ENCODE data around the gene GNAQ. TPM values are rescaled to one million over a fixed set of nuclear protein-coding genes. Genes with fewer than 3 reads are reported as not detected.
"Not testable (repeated sequence)": the region's sequence is repeated elsewhere in the genome, so short reads cannot be mapped to it uniquely, and the experiment has no call there.

The GNAQ gene
- total and polyA plus RNA-seq, 2 experiments from 2014 or later, result 21.1 to 43.1 TPM

- H3K4me3 ChIP-seq; H3K27me3 ChIP-seq (ENCODE audit: insufficient read depth); H3K27me3 Mint-ChIP-seq (ENCODE audit: insufficient read depth, low read depth, poor library complexity); DNase-seq (ENCODE audit: low spot score); H3K9me2 ChIP-seq (ENCODE audit: insufficient read depth); H3K36me3 ChIP-seq (ENCODE audit: insufficient read depth); H4K20me1 ChIP-seq (replicated peaks; ENCODE audit: insufficient read depth); H3K4me1 ChIP-seq (ENCODE audit: insufficient read depth); H3K4me1 Mint-ChIP-seq; H3K27ac Mint-ChIP-seq; H3K4me2 ChIP-seq; H3K36me3 Mint-ChIP-seq (ENCODE audit: low read depth); H3K27ac ChIP-seq (ENCODE audit: low read depth); H3K4me3 Mint-ChIP-seq; H2AFZ ChIP-seq; H3K79me2 ChIP-seq (replicated peaks; ENCODE audit: insufficient read depth); H3F3A ChIP-seq (replicated peaks; ENCODE audit: low read depth); ATAC-seq: not testable (repeated sequence)
- H3K9me3 Mint-ChIP-seq, result peaks cover 17% of the 10 kb centered on the region
These were observed 328.9 kb downstream of the GNAQ start for GRCh38 chr9:77702521-77703390.

GRCh38 chr9:77697238-77697984, 334.2 kb downstream of the GNAQ start:
- Histone ChIP-seq H3K4me1 (ENCODE audit: insufficient read depth) (no peaks in the 10 kb centered on the region), H3K27me3 (ENCODE audit: insufficient read depth) (no peaks in the 10 kb centered on the region), H4K20me1 (replicated peaks; ENCODE audit: insufficient read depth) (no peaks in the 10 kb centered on the region), H3K9me2 (ENCODE audit: insufficient read depth) (no peaks in the 10 kb centered on the region), H3K79me2 (replicated peaks; ENCODE audit: insufficient read depth) (no peaks in the 10 kb centered on the region), H2AFZ (no peak overlapping the region), H3K27ac (ENCODE audit: low read depth) (no peak overlapping the region), H3F3A (replicated peaks; ENCODE audit: low read depth) (no peaks in the 10 kb centered on the region), H3K36me3 (ENCODE audit: insufficient read depth) (no peaks in the 10 kb centered on the region), H3K4me2 (no peak overlapping the region), H3K4me3 (no peak overlapping the region)
- ATAC-seq (no peak), DNase-seq (ENCODE audit: low spot score) (no peak)
- H3K27ac Mint-ChIP-seq, result no peak overlapping the region
- peaks cover 2% of the 10 kb centered on the region for H3K27me3 Mint-ChIP-seq (ENCODE audit: insufficient read depth, low read depth, poor library complexity)
- H3K36me3 Mint-ChIP-seq (ENCODE audit: low read depth), result no peaks in the 10 kb centered on the region
- H3K4me3 Mint-ChIP-seq, result no peak overlapping the region
- no peaks in the 10 kb centered on the region for H3K4me1 Mint-ChIP-seq
- H3K9me3 Mint-ChIP-seq, result peaks cover 9% of the 10 kb centered on the region; the same call in 2 of the 3 replicates
- TF ChIP-seq NANOG (IDR thresholded peaks at IDR 0.05; ENCODE audit: borderline replicate concordance) (no peak), POLR2AphosphoS5 (IDR thresholded peaks at IDR 0.05; ENCODE audit: low read depth) (no peak), CREB1 (CRISPR knock-in tag; IDR thresholded peaks at IDR 0.05; ENCODE audit: low read depth) (no peak), EZH2 (IDR thresholded peaks at IDR 0.05; ENCODE audit: low read depth, unreplicated experiment) (no peak), ETS1 (IDR thresholded peaks at IDR 0.05) (no peak), ZNF462 (CRISPR knock-in tag; IDR thresholded peaks at IDR 0.05) (no peak), REST (IDR thresholded peaks at IDR 0.05; ENCODE audit: unreplicated experiment) (no peak), STAT1 (IDR thresholded peaks at IDR 0.05; ENCODE audit: unreplicated experiment) (no peak), EZH2phosphoT487 (IDR thresholded peaks at IDR 0.05; ENCODE audit: unreplicated experiment) (no peak)
